Stimulated activated CD8-positive, alpha-beta memory T cell treated with anti-CD3 and anti-CD28 coated beads, Interleukin-7, amount 100 ng/mL, for 48 hours (primary cell): ENCODE data around the gene AGAP5.

Source experiments
- DNase-seq, 2 donors: peaks; one replicate each; pipeline ENCODE4 v3.0.0-alpha.2; 2020; ENCODE audit warnings: low read depth in 1 of 2; ENCODE audit errors: extremely low read depth in 1 of 2

The AGAP5 gene

GRCh38 chr10:73629165-73629564 is 68.7 kb downstream of the AGAP5 start:
- no peak for DNase-seq

- DNase-seq, result no peak
These were observed 69.5 kb downstream of the AGAP5 start for GRCh38 chr10:73628405-73628804.

- DNase-seq, result no peak
These were observed 70.6 kb downstream of the AGAP5 start for GRCh38 chr10:73627300-73627699.

GRCh38 chr10:73625884-73626752 is 71.8 kb downstream of the AGAP5 start:
- peak; percentile 75 to 93 for DNase-seq

GRCh38 chr10:73625004-73625883 is 72.7 kb downstream of the AGAP5 start:
- DNase-seq, result no peak
